ENCODE measurements around the gene G6PC1. TPM values are rescaled to one million over a fixed set of nuclear protein-coding genes. Genes with fewer than 3 reads are reported as not detected.

G6PC1 gene
- total and polyA plus RNA-seq, 2 of the 13 experiments (the other 11 are each of a cell fraction or from before 2014, with no cell fraction given) = 1.7 to 37.9 TPM

GRCh38 chr17:42937712-42938596, 37.4 kb downstream of the G6PC1 start (continued):
- TF ChIP-seq PHB2 (IDR thresholded peaks at IDR 0.05; ENCODE audit: partially characterized antibody) = no peak
- 0 out of 2 replicates have a peak, but pooled peaks have one; percentile 13 for TF ChIP-seq CEBPG (CRISPR knock-in tag; IDR thresholded peaks at IDR 0.05)
- TF ChIP-seq ZBTB7A (CRISPR knock-in tag; IDR thresholded peaks at IDR 0.05) = no peak
- TF ChIP-seq ZNF3 (CRISPR knock-in tag; IDR thresholded peaks at IDR 0.05) = no peak
- TF ChIP-seq CTCF (CRISPR knock-in tag; IDR thresholded peaks at IDR 0.05) = peak; percentile 93
- no peak for TF ChIP-seq MNT (IDR thresholded peaks at IDR 0.05)
- 0 out of 2 replicates have a peak, but pooled peaks have one; percentile 29 for TF ChIP-seq NFKBIZ (CRISPR knock-in tag; IDR thresholded peaks at IDR 0.05)
- TF ChIP-seq MIXL1 (CRISPR knock-in tag; IDR thresholded peaks at IDR 0.05) = peak; percentile 38; the same call in 1 of the 2 replicates
- no peak for TF ChIP-seq SSRP1 (CRISPR knock-in tag; IDR thresholded peaks at IDR 0.05)
- TF ChIP-seq KAT7 (CRISPR knock-in tag; IDR thresholded peaks at IDR 0.05; ENCODE audit: borderline replicate concordance) = no peak
- peak; percentile 54; the same call in 1 of the 2 replicates for TF ChIP-seq KAT8 (CRISPR knock-in tag; IDR thresholded peaks at IDR 0.05)
- TF ChIP-seq SRSF4 (IDR thresholded peaks at IDR 0.05; ENCODE audit: low read depth, low read length, poor library complexity, severe bottlenecking) = no peak
- 0 out of 2 replicates have a peak, but pooled peaks have one; percentile 29 for TF ChIP-seq ZSCAN9 (CRISPR knock-in tag; IDR thresholded peaks at IDR 0.05; ENCODE audit: borderline replicate concordance)
- peak; percentile 46; the same call in 1 of the 2 replicates for TF ChIP-seq TARDBP (CRISPR knock-in tag; IDR thresholded peaks at IDR 0.05)
- TF ChIP-seq THYN1 (CRISPR knock-in tag; IDR thresholded peaks at IDR 0.05; ENCODE audit: borderline replicate concordance, low read depth) = no peak
- TF ChIP-seq BRCA1 (CRISPR knock-in tag; IDR thresholded peaks at IDR 0.05) = no peak
- no peak for TF ChIP-seq ATF7-NPFF (CRISPR knock-in tag; IDR thresholded peaks at IDR 0.05; ENCODE audit: low read depth)
- peak; percentile 34; the same call in 1 of the 2 replicates for TF ChIP-seq ZFP91 (CRISPR knock-in tag; IDR thresholded peaks at IDR 0.05; ENCODE audit: borderline replicate concordance)
- no peak for TF ChIP-seq CREB3 (CRISPR knock-in tag; IDR thresholded peaks at IDR 0.05)
- TF ChIP-seq SMAD3 (CRISPR knock-in tag; IDR thresholded peaks at IDR 0.05) = peak; percentile 50; the same call in 1 of the 2 replicates
- TF ChIP-seq ZNF710 (CRISPR knock-in tag; IDR thresholded peaks at IDR 0.05; ENCODE audit: borderline replicate concordance) = no peak
- no peak for TF ChIP-seq ZNF263 (CRISPR knock-in tag; IDR thresholded peaks at IDR 0.05)
- no peak for TF ChIP-seq KLF12 (CRISPR knock-in tag; IDR thresholded peaks at IDR 0.05; ENCODE audit: borderline replicate concordance)

Data from HepG2 (cell line).